ENCODE results near the gene PDE10A. TPM values are rescaled to one million over a fixed set of nuclear protein-coding genes. Genes with fewer than 3 reads are reported as not detected.

The PDE10A gene
- total and polyA plus RNA-seq, 2 of the 8 experiments (the other 6 are each of a cell fraction or from before 2014, with no cell fraction given): 1.1 to 2.4 TPM

DNA sequence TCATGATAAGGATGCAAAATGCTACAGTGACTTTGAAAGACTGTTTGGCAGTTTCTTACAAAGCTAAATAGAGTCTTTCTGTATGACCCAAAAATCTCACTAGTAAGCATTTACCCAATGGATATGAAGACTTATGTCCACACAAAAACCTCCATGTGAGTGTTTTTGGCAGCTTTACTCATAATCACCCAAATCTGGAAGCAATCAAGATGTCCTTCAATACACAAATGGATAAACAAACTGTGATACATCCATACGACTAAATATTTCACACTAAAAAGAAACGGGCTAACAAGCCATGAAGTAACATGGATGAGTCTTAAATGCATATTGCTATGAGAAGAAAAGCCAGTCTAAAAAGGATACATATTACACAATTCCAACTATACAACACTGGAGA lies 117.2 kb downstream of the PDE10A start (continued):
- no peak for TF ChIP-seq CHD7 (IDR thresholded peaks at IDR 0.05; ENCODE audit: insufficient replicate concordance, low read length)
- no peak for TF ChIP-seq GTF2F1 (IDR thresholded peaks at IDR 0.05; ENCODE audit: borderline replicate concordance, low read depth, low read length)
- no peak for TF ChIP-seq BCL11A (IDR thresholded peaks at IDR 0.05; ENCODE audit: low read depth in 2 of 2, low read length in 2 of 2)
